Colonic mucosa (tissue), 4 donors: ENCODE data around the gene ZNF511. TPM values are rescaled to one million over a fixed set of nuclear protein-coding genes. Genes with fewer than 3 reads are reported as not detected.

Experiments used
- DNase-seq: peaks from one replicate; pipeline ENCODE4 v3.0.0-alpha.2; 2020
- H3K27ac ChIP-seq: fragments of 200-600 bp; one replicate; pipeline ENCODE4 v1.8.0; 2021
- H3K27me3 ChIP-seq: fragments of 200-600 bp; one replicate; pipeline ENCODE4 v1.8.0; 2021
- H3K36me3 ChIP-seq: fragments of 200-600 bp; one replicate; pipeline ENCODE4 v1.8.0; 2021
- H3K4me1 ChIP-seq: fragments of 200-600 bp; one replicate; pipeline ENCODE4 v1.8.0; 2021; ENCODE audit warnings: mild to moderate bottlenecking
- H3K4me3 ChIP-seq: fragments of 200-600 bp; one replicate; pipeline ENCODE4 v1.8.0; 2021
- H3K9ac ChIP-seq, 2 donors: one replicate each; pipeline ENCODE4 v1.7.0; 2013; ENCODE audit warnings: control low read depth in 2 of 2, low read depth in 2 of 2, low read length in 2 of 2
- H3K9me3 ChIP-seq: fragments of 200-600 bp; one replicate; pipeline ENCODE4 v1.8.0; 2021
- CTCF ChIP-seq: fragments of 200-600 bp; IDR thresholded peaks from one replicate; pipeline ENCODE4 v1.8.0; 2022; ENCODE audit warnings: antibody characterized with exemption, mild to moderate bottlenecking
- intact Hi-C: fragments of 100-400 bp; cut with DNase I; formaldehyde crosslinking; loops from one replicate; pipeline ENCODE4 v1.14.1; 2022
- total RNA-seq, 2 donors: library from RNA; stranded (reverse); fragmentation: NEBNext Ultra II Directional in 1 of 2; extraction: Animal tissue kit (Norgen Biotek cat#: 25700) in 1 of 2; gene quantifications; one replicate each; pipeline ENCODE4 v1.2.1, GENCODE V29; 2021
- donor health status: healthy.
- donor health status: DM: no; HTN: no; CAD: no.
- donor health status: DM: no; HTN: no; CAD: no.

Gene ZNF511
- total RNA-seq, 2 donors from 2014 or later, result 53.9 to 78.2 TPM

DNA sequence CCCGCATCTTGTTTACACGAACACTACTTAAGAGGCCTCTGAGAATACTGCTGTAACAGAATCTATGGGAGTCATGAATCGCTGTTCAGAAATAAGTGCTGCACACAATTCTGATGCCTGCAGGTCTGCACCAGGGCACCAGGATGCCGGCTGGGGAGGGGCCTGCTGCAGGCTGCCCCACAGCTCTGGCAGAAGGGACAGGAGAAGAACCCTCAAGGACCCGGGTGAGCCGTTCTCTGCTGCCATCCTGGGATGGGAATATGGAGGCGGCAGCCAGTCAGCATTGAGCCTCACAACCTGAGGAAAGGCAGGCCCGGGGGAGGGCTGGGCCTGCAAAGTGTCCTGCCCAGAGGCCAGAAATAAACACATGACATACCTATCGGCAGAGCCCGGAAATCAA lies 11.2 kb upstream of the ZNF511 start:
- Histone ChIP-seq H3K27ac (no peak overlapping the region), H3K4me1 (no peaks in the 10 kb centered on the region), H3K27me3 (no peaks in the 10 kb centered on the region), H3K9me3 (no peaks in the 10 kb centered on the region), H3K9ac (no peak overlapping the region), H3K36me3 (peaks cover 46% of the 10 kb centered on the region), H3K4me3 (no peak overlapping the region)
- TF ChIP-seq CTCF, result no peak
- DNase-seq, result no peak
- intact Hi-C loops, result loop anchor here (10.0 kb wide), 1 partner anchor 153 kb away; no protein-coding TSS in a partner anchor

- Histone ChIP-seq H3K9me3 (no peaks in the 10 kb centered on the region), H3K4me1 (no peaks in the 10 kb centered on the region), H3K9ac (no peak overlapping the region), H3K27me3 (no peaks in the 10 kb centered on the region), H3K27ac (no peak overlapping the region), H3K36me3 (peaks cover 46% of the 10 kb centered on the region), H3K4me3 (no peak overlapping the region)
- intact Hi-C loops, result loop anchor here (10.0 kb wide), 1 partner anchor 154 kb away; no protein-coding TSS in a partner anchor
- no peak for TF ChIP-seq CTCF
- DNase-seq, result no peak
Observed at GRCh38 chr10:133298466-133298865, 10.2 kb upstream of the ZNF511 start.

DNA sequence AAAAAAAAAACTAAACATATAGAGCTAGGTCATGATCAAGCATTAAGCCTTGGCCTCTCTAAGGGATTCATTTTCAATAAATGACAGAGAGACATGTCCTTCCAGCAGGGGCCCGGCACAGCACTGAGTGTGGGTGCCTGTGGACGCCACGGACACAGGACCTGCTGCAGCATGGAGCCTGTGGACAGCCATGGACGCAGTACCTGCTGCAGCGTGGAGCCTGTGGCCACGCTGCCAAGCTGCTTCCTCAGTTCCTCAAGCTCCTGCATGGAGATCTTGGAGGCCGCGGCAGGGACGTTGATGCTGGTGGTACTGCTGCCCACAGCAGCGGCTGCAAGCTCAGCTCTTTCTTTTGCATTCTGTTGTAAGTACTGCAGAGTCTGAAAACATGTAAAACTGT lies 9.5 kb upstream of the ZNF511 start:
- no peaks in the 10 kb centered on the region for H3K27me3 ChIP-seq
- no peaks in the 10 kb centered on the region for H3K9me3 ChIP-seq
- no peak for DNase-seq
- TF ChIP-seq CTCF, result no peak
- H3K4me3 ChIP-seq, result no peak overlapping the region
- H3K9ac ChIP-seq, result no peak overlapping the region
- peaks cover 46% of the 10 kb centered on the region for H3K36me3 ChIP-seq
- H3K27ac ChIP-seq, result no peak overlapping the region
- no peaks in the 10 kb centered on the region for H3K4me1 ChIP-seq
- intact Hi-C loops, result loop anchor here (10.0 kb wide), 1 partner anchor 154 kb away; no protein-coding TSS in a partner anchor

- Histone ChIP-seq H3K27me3 (no peaks in the 10 kb centered on the region), H3K36me3 (peaks cover 46% of the 10 kb centered on the region), H3K4me3 (no peak overlapping the region), H3K27ac (no peak overlapping the region), H3K9ac (no peak overlapping the region), H3K4me1 (no peaks in the 10 kb centered on the region), H3K9me3 (no peaks in the 10 kb centered on the region)
- no peak for TF ChIP-seq CTCF
- intact Hi-C loops, result loop anchor here (10.0 kb wide), 1 partner anchor 155 kb away; no protein-coding TSS in a partner anchor
- no peak for DNase-seq
Observed at GRCh38 chr10:133299738-133300137, 9.0 kb upstream of the ZNF511 start.

DNA sequence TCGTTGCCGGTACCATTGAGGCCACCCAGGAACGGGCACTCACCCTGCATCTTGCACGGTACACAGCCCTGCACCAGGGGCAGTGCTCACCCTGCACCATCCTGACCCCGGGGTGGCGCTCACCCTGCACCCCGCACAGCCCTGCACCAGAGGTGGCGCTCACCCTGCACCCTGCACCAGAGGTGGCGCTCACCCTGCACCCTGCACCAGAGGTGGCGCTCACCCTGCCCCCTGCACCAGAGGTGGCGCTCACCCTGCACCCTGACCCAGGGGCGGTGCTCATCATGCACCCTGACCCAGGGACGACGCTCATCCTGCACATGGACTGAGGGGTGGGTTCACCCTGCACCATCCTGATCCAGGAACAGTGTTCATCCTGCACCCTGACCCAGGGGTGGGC lies 6.5 kb upstream of the ZNF511 start:
- no peaks in the 10 kb centered on the region for H3K9me3 ChIP-seq
- H3K27ac ChIP-seq, result no peak overlapping the region
- H3K4me1 ChIP-seq, result no peaks in the 10 kb centered on the region
- DNase-seq, result no peak
- no peaks in the 10 kb centered on the region for H3K27me3 ChIP-seq
- H3K9ac ChIP-seq, result no peak overlapping the region
- TF ChIP-seq CTCF, result no peak
- H3K4me3 ChIP-seq, result no peak overlapping the region
- intact Hi-C loops, result no loop called here
- peaks cover 25% of the 10 kb centered on the region for H3K36me3 ChIP-seq

DNA sequence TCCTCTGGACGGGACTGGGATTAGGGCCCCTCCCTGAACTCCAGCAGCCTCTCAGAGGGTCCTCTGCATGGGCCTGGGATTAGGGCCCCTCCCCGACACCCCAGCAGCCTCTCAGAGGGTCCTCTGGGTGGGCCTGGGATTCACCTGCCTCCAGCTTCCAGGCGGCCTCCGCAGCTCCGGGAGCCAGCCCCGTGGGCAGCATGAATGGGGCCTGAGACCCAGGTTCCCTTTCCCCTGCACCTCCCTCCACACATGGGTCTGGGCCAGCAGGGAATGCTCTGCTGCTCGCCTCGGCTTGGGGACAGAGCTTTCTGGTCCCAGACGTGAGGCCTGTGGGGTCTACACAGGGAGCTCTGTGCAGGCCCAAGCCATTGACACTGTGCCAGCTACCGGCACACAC lies 5.5 kb upstream of the ZNF511 start:
- no peak for DNase-seq
- no peak for TF ChIP-seq CTCF
- no peaks in the 10 kb centered on the region for H3K27me3 ChIP-seq
- H3K36me3 ChIP-seq, result peaks cover 21% of the 10 kb centered on the region
- no peak overlapping the region for H3K9ac ChIP-seq
- H3K9me3 ChIP-seq, result no peaks in the 10 kb centered on the region
- no peaks in the 10 kb centered on the region for H3K4me1 ChIP-seq
- no peak overlapping the region for H3K27ac ChIP-seq
- intact Hi-C loops, result no loop called here
- H3K4me3 ChIP-seq, result no peak overlapping the region
